Endothelial cell (in vitro differentiated cells): ENCODE data around the gene ANGPTL7. TPM values are rescaled to one million over a fixed set of nuclear protein-coding genes. Genes with fewer than 3 reads are reported as not detected.
A peak's percentile ranks its signal among the peaks of the same experiment; 100 is the strongest.

Source experiments
- DNase-seq: peaks from one replicate; pipeline ENCODE4 v3.0.0; 2021; ENCODE audit warnings: low spot score
- H3K27ac Mint-ChIP-seq: one replicate; pipeline ENCODE4 v1.8.0; 2021; ENCODE audit warnings: mixed read lengths, inconsistent platforms; ENCODE audit not compliant: unreplicated experiment
- H3K27me3 Mint-ChIP-seq: one replicate; pipeline ENCODE4 v1.8.0; 2021; ENCODE audit warnings: mild to moderate bottlenecking, moderate library complexity, mixed read lengths, inconsistent platforms; ENCODE audit not compliant: unreplicated experiment
- H3K36me3 Mint-ChIP-seq: one replicate; pipeline ENCODE4 v1.8.0; 2021; ENCODE audit warnings: mild to moderate bottlenecking, low read depth, mixed read lengths, inconsistent platforms; ENCODE audit not compliant: unreplicated experiment
- H3K4me1 Mint-ChIP-seq: one replicate; pipeline ENCODE4 v1.8.0; 2021; ENCODE audit warnings: mild to moderate bottlenecking, mixed read lengths, inconsistent platforms; ENCODE audit not compliant: unreplicated experiment
- H3K4me3 Mint-ChIP-seq: one replicate; pipeline ENCODE4 v1.8.0; 2021; ENCODE audit warnings: mild to moderate bottlenecking, mixed read lengths, inconsistent platforms; ENCODE audit not compliant: unreplicated experiment
- H3K9me3 Mint-ChIP-seq: one replicate; pipeline ENCODE4 v1.8.0; 2021; ENCODE audit warnings: mixed read lengths, inconsistent platforms; ENCODE audit not compliant: unreplicated experiment
- CTCF ChIP-seq: fragments of 200-600 bp; sonication (generic); IDR thresholded peaks from one replicate; pipeline ENCODE4 v1.5.0; 2021; ENCODE audit warnings: antibody characterized with exemption; ENCODE audit not compliant: unreplicated experiment
- total RNA-seq: library from RNA; stranded (reverse); fragmentation: NEBNext Ultra II Directional; extraction: Animal tissue kit (Norgen Biotek cat#: 25700); gene quantifications from one replicate; pipeline ENCODE4 v1.2.1, GENCODE V29; 2021; ENCODE audit not compliant: unreplicated experiment

The ANGPTL7 gene
- total RNA-seq, 1 donor from 2014 or later = not detected

DNA sequence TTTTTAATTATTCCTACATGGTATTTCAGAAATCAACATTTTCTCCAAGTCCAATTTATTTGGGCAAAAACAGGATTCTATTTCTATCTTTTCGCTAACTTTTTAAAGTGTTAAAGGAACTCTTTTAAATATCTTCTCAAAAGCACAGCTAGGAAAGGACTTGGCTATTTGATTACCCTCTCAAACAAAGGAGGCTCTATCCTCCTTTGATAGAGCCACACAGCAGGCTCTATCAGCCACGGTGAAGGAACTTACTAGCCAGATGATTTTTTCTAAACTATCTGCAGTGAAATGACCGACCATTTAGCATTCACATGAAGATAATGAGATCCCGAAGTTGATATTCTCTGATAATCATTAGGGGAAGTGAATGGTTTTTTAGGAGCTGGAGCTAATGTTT, 9.1 kb downstream of the ANGPTL7 start:
- Mint-ChIP-seq H3K36me3 (peaks cover 25% of the 10 kb centered on the region), H3K4me1 (no peaks in the 10 kb centered on the region), H3K4me3 (no peak overlapping the region), H3K27ac (no peak overlapping the region), H3K9me3 (no peaks in the 10 kb centered on the region), H3K27me3 (no peaks in the 10 kb centered on the region)
- DNase-seq = no peak
- no peak for TF ChIP-seq CTCF

DNA sequence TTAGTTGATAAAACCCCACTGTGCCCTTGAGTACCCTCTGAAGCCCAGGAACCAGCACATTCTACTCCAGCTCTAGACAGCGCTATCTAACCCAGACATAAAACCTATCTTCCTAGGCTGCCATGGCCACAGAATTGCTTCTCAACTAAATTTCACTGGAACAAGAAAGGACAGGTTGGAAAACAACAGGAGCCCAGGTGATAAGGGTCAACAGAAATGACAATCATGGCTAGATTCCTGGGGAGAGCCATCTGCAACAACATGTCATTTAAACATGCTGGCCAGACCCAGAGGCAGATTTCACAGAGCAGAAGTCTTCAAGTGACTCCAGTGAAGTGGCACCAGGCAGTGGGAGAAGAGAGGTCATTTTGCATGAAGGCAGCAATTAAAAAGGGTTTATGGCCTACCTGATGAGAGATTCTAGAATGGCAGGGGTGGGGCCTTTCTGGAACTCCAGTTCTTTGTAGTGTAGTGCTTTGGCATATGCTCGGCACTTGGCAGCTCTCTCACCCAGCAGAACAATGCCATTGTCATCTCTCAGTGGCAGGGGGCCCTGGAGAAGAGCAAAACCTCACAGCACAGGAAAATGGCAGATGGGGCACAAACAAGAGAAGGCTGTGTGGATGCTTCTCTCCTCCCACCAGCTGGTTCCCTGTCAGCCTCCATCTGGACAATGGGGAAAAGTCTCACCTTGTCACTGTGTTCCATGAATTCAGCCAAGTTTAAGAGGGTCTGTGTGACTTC, 9.9 kb downstream of the ANGPTL7 start:
- H3K36me3 Mint-ChIP-seq = peaks cover 30% of the 10 kb centered on the region

GRCh38 chr1:11204396-11205190, 15.4 kb downstream of the ANGPTL7 start:
- Mint-ChIP-seq H3K27me3 (no peaks in the 10 kb centered on the region), H3K4me3 (no peak overlapping the region), H3K9me3 (no peaks in the 10 kb centered on the region), H3K36me3 (peaks cover 10% of the 10 kb centered on the region), H3K27ac (no peak overlapping the region), H3K4me1 (no peaks in the 10 kb centered on the region)
- no peak for DNase-seq
- no peak for TF ChIP-seq CTCF

More for the DNA sequence above, 9.9 kb downstream of the ANGPTL7 start:
- Mint-ChIP-seq H3K4me3 (peak overlapping the region; percentile 45), H3K4me1 (no peaks in the 10 kb centered on the region), H3K9me3 (no peaks in the 10 kb centered on the region), H3K27ac (no peak overlapping the region), H3K27me3 (no peaks in the 10 kb centered on the region)
- no peak for DNase-seq
- no peak for TF ChIP-seq CTCF

GRCh38 chr1:11207898-11208611, 18.9 kb downstream of the ANGPTL7 start:
- Mint-ChIP-seq H3K9me3 (no peaks in the 10 kb centered on the region), H3K4me1 (no peaks in the 10 kb centered on the region), H3K4me3 (no peak overlapping the region), H3K27me3 (peaks cover 2% of the 10 kb centered on the region), H3K27ac (no peak overlapping the region), H3K36me3 (peaks cover 37% of the 10 kb centered on the region)
- TF ChIP-seq CTCF = no peak
- DNase-seq = no peak
